Measurements from ENCODE around the gene SMIM7. TPM values are rescaled to one million over a fixed set of nuclear protein-coding genes. Genes with fewer than 3 reads are reported as not detected.

Gene SMIM7
- total RNA-seq, 1 experiment from 2014 or later: 66.4 TPM

DNA sequence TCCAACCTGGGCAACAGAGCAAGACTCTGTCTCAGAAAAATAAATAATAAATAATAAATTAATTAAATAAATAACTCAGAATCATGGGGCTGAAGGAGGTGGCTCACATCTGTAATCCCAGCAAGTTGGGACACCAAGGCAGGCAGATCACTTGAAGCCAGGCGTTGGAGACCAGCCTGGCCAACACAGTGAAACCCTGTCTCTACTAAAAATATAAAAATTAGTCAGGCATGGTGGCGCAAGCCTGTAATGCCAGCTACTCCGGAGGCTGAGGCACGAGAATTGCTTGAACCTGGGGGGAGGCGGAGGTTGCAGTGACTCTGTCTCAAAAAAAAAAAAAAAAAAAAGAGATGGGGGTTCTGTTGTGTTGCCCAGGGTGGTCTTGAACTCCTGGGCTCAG lies 8.2 kb upstream of the SMIM7 start:
- BruUV-seq (replicated peaks): no TSS peak
- ATAC-seq (no peak), DNase-seq (ENCODE audit: low read depth, low spot score) (no peak)
- Histone ChIP-seq H3K27me3 (ENCODE audit: insufficient read depth, low read length) (no peaks in the 10 kb centered on the region), H3K9me2 (ENCODE audit: insufficient read depth) (no peaks in the 10 kb centered on the region), H3K27ac (ENCODE audit: low read depth, low read length) (no peak overlapping the region), H3K79me2 (ENCODE audit: insufficient read depth, low read length) (peaks cover 5% of the 10 kb centered on the region; the same call in 1 of the 2 replicates), H3K4me3 (replicated peaks in 1 of 2; ENCODE audit: low read depth in 1 of 2, low read length in 2 of 2) (no peak overlapping the region), H3K36me3 (ENCODE audit: control insufficient read depth in 1 of 2, insufficient read depth in 2 of 2, low read length in 2 of 2) (no peaks in the 10 kb centered on the region), H3K9ac (ENCODE audit: low read length) (no peak overlapping the region), H3K9me3 (ENCODE audit: control insufficient read depth in 1 of 2, insufficient read depth in 1 of 2, low read depth in 1 of 2, low read length in 2 of 2) (no peaks in the 10 kb centered on the region), H3K4me1 (ENCODE audit: control insufficient read depth in 1 of 2, insufficient read depth in 2 of 2, low read length in 2 of 2) (no peaks in the 10 kb centered on the region), H4K20me1 (ENCODE audit: insufficient read depth) (no peaks in the 10 kb centered on the region), H2AFZ (ENCODE audit: low read depth, low read length, poor library complexity, severe bottlenecking) (no peak overlapping the region), H3K4me2 (ENCODE audit: low read length) (no peak overlapping the region)
- CTCF ChIA-PET: no interaction called here
- POLR2A ChIA-PET: interaction anchor here (0.6 kb wide), 1 partner anchor 374 kb away, joined by 4 read pairs; no protein-coding TSS in a partner anchor
- RAD21 ChIA-PET (ENCODE audit: low non-redundant PET in 1 of 2, low total read pairs in 2 of 2, uncharacterized antibody in 2 of 2, unreplicated experiment in 2 of 2): no interaction called here
- intact Hi-C loops (cut with micrococcal nuclease): no loop called here
- TF ChIP-seq JUND (IDR thresholded peaks at IDR 0.05) (no peak), EZH2phosphoT487 (IDR thresholded peaks at IDR 0.05; ENCODE audit: borderline replicate concordance) (no peak), EZH2 (IDR thresholded peaks at IDR 0.05) (no peak), ZNF274 (IDR thresholded peaks at IDR 0.05; ENCODE audit: low read depth, low read length) (no peak), YY1 (IDR thresholded peaks at IDR 0.05; ENCODE audit: extremely low read depth, insufficient replicate concordance, low read depth, low read length) (no peak), POLR2A (IDR thresholded peaks at IDR 0.05; ENCODE audit: borderline replicate concordance, extremely low read depth, insufficient read depth, insufficient read length) (no peak), ZFX (IDR thresholded peaks at IDR 0.05) (no peak), CEBPB (IDR thresholded peaks at IDR 0.05; ENCODE audit: low read depth) (no peak), POLR2AphosphoS5 (IDR thresholded peaks at IDR 0.05; ENCODE audit: low read depth, low read length) (no peak), SP1 (IDR thresholded peaks at IDR 0.05; ENCODE audit: low read depth) (no peak), SIN3A (IDR thresholded peaks at IDR 0.05; ENCODE audit: low read depth) (no peak), EGR1 (IDR thresholded peaks at IDR 0.05; ENCODE audit: low read depth) (no peak), RAD21 (IDR thresholded peaks at IDR 0.05; ENCODE audit: low read depth) (no peak), TCF7L2 (IDR thresholded peaks at IDR 0.05; ENCODE audit: borderline replicate concordance, extremely low read depth, insufficient read depth, insufficient read length) (no peak), CBX3 (IDR thresholded peaks at IDR 0.05; ENCODE audit: low read depth) (no peak)
- TF ChIP-seq, protein P1, sequence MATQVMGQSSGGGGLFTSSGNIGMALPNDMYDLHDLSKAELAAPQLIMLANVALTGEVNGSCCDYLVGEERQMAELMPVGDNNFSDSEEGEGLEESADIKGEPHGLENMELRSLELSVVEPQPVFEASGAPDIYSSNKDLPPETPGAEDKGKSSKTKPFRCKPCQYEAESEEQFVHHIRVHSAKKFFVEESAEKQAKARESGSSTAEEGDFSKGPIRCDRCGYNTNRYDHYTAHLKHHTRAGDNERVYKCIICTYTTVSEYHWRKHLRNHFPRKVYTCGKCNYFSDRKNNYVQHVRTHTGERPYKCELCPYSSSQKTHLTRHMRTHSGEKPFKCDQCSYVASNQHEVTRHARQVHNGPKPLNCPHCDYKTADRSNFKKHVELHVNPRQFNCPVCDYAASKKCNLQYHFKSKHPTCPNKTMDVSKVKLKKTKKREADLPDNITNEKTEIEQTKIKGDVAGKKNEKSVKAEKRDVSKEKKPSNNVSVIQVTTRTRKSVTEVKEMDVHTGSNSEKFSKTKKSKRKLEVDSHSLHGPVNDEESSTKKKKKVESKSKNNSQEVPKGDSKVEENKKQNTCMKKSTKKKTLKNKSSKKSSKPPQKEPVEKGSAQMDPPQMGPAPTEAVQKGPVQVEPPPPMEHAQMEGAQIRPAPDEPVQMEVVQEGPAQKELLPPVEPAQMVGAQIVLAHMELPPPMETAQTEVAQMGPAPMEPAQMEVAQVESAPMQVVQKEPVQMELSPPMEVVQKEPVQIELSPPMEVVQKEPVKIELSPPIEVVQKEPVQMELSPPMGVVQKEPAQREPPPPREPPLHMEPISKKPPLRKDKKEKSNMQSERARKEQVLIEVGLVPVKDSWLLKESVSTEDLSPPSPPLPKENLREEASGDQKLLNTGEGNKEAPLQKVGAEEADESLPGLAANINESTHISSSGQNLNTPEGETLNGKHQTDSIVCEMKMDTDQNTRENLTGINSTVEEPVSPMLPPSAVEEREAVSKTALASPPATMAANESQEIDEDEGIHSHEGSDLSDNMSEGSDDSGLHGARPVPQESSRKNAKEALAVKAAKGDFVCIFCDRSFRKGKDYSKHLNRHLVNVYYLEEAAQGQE (IDR thresholded peaks at IDR 0.05; ENCODE audit: low read depth): no peak
- TF ChIP-seq, protein P2, sequence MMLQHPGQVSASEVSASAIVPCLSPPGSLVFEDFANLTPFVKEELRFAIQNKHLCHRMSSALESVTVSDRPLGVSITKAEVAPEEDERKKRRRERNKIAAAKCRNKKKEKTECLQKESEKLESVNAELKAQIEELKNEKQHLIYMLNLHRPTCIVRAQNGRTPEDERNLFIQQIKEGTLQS (IDR thresholded peaks at IDR 0.05): no peak
- TF ChIP-seq, protein P3, sequence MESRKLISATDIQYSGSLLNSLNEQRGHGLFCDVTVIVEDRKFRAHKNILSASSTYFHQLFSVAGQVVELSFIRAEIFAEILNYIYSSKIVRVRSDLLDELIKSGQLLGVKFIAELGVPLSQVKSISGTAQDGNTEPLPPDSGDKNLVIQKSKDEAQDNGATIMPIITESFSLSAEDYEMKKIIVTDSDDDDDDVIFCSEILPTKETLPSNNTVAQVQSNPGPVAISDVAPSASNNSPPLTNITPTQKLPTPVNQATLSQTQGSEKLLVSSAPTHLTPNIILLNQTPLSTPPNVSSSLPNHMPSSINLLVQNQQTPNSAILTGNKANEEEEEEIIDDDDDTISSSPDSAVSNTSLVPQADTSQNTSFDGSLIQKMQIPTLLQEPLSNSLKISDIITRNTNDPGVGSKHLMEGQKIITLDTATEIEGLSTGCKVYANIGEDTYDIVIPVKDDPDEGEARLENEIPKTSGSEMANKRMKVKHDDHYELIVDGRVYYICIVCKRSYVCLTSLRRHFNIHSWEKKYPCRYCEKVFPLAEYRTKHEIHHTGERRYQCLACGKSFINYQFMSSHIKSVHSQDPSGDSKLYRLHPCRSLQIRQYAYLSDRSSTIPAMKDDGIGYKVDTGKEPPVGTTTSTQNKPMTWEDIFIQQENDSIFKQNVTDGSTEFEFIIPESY (IDR thresholded peaks at IDR 0.05; ENCODE audit: extremely low read depth, insufficient replicate concordance, low read length): no peak
- TF ChIP-seq, protein P4, sequence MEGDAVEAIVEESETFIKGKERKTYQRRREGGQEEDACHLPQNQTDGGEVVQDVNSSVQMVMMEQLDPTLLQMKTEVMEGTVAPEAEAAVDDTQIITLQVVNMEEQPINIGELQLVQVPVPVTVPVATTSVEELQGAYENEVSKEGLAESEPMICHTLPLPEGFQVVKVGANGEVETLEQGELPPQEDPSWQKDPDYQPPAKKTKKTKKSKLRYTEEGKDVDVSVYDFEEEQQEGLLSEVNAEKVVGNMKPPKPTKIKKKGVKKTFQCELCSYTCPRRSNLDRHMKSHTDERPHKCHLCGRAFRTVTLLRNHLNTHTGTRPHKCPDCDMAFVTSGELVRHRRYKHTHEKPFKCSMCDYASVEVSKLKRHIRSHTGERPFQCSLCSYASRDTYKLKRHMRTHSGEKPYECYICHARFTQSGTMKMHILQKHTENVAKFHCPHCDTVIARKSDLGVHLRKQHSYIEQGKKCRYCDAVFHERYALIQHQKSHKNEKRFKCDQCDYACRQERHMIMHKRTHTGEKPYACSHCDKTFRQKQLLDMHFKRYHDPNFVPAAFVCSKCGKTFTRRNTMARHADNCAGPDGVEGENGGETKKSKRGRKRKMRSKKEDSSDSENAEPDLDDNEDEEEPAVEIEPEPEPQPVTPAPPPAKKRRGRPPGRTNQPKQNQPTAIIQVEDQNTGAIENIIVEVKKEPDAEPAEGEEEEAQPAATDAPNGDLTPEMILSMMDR (IDR thresholded peaks at IDR 0.05 in 2 of 3, conservative IDR thresholded peaks at IDR 0.05 in 1 of 3; ENCODE audit: borderline replicate concordance in 1 of 3, insufficient read depth in 1 of 3, low read depth in 2 of 3, low read length in 2 of 3): no peak
